Raji (cell line): ENCODE measurements around the gene GPR42.

Experiments
- POLR2A ChIP-seq: IDR thresholded peaks from 2 replicates; pipeline ENCODE4 v1.6.1; 2011; ENCODE audit warnings: low read depth, low read length, control low read depth; ENCODE audit not compliant: insufficient read depth

Gene GPR42

GRCh38 chr19:35352448-35353304 is 18.2 kb upstream of the GPR42 start:
- TF ChIP-seq POLR2A: no peak

GRCh38 chr19:35353635-35354034 is 17.2 kb upstream of the GPR42 start:
- TF ChIP-seq POLR2A: no peak

- no peak for TF ChIP-seq POLR2A
These were observed 16.0 kb upstream of the GPR42 start for GRCh38 chr19:35354898-35355297.

- no peak for TF ChIP-seq POLR2A
These were observed 14.9 kb upstream of the GPR42 start for GRCh38 chr19:35355791-35356460.

GRCh38 chr19:35357867-35358573 is 12.8 kb upstream of the GPR42 start, which contains the start of gene FFAR3:
FFAR3 (plus strand) TSS chr19:35358460; CDS start chr19:35358891, 431 bp downstream.
- no peak for TF ChIP-seq POLR2A

GRCh38 chr19:35360880-35361420 is 9.9 kb upstream of the GPR42 start:
- TF ChIP-seq POLR2A: no peak

GRCh38 chr19:35362261-35363000 is 8.4 kb upstream of the GPR42 start:
- no peak for TF ChIP-seq POLR2A

- no peak for TF ChIP-seq POLR2A
These were observed 7.8 kb upstream of the GPR42 start for GRCh38 chr19:35363001-35363590.

- TF ChIP-seq POLR2A: no peak
These were observed 7.0 kb upstream of the GPR42 start for GRCh38 chr19:35363711-35364425.

- no peak for TF ChIP-seq POLR2A
These were observed 5.6 kb upstream of the GPR42 start for GRCh38 chr19:35365303-35365702.

GRCh38 chr19:35368378-35368777 is 2.5 kb upstream of the GPR42 start:
- TF ChIP-seq POLR2A: no peak

- TF ChIP-seq POLR2A: no peak
These were observed 1.3 kb upstream of the GPR42 start for GRCh38 chr19:35369522-35369921.

- TF ChIP-seq POLR2A: no peak
These were observed 2.6 kb downstream of the GPR42 start for GRCh38 chr19:35373492-35373891.
